ENCODE data around the gene WDR46. TPM values are rescaled to one million over a fixed set of nuclear protein-coding genes. Genes with fewer than 3 reads are reported as not detected.
A peak's percentile ranks its signal among the peaks of the same experiment; 100 is the strongest.

The WDR46 gene
- total RNA-seq, 4 donors from 2014 or later, result 30.5 to 42.6 (median 35.7) TPM

DNA sequence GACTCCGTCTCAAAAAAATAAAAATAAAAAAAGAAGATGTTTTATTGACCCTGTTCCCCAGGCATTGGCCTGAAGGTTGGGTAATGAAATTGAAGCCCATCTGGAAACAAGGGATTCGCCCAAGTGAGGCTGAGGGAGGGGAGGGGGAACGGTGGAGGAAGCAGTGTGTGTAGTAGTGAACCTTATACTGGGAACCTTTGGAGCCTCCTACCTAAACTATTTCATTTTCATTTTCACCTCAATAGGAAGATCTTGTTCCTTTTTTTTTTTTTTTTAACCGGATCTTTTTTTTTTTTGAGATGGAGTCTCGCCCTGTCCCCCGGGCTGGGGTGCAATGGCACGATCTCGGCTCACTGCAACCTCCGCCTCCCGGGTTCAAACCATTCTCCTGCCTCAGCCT, 41.7 kb upstream of the WDR46 start:
- Histone ChIP-seq H3K9me3 (no peaks in the 10 kb centered on the region), H3K27me3 (no peaks in the 10 kb centered on the region), H3K27ac (replicated peaks in 1 of 4) (no peak overlapping the region), H3K4me3 (no peak overlapping the region), H3K4me1 (no peaks in the 10 kb centered on the region), H3K36me3 (no peaks in the 10 kb centered on the region)
- intact Hi-C loops (cut with DNase I), result no loop called here
- 82% methylated on average over 10 of the region's 10 CpGs for WGBS
- DNase-seq (ENCODE audit: extremely low spot score), result no peak
- TF ChIP-seq, protein P1, sequence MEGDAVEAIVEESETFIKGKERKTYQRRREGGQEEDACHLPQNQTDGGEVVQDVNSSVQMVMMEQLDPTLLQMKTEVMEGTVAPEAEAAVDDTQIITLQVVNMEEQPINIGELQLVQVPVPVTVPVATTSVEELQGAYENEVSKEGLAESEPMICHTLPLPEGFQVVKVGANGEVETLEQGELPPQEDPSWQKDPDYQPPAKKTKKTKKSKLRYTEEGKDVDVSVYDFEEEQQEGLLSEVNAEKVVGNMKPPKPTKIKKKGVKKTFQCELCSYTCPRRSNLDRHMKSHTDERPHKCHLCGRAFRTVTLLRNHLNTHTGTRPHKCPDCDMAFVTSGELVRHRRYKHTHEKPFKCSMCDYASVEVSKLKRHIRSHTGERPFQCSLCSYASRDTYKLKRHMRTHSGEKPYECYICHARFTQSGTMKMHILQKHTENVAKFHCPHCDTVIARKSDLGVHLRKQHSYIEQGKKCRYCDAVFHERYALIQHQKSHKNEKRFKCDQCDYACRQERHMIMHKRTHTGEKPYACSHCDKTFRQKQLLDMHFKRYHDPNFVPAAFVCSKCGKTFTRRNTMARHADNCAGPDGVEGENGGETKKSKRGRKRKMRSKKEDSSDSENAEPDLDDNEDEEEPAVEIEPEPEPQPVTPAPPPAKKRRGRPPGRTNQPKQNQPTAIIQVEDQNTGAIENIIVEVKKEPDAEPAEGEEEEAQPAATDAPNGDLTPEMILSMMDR (IDR thresholded peaks at IDR 0.05), result no peak
- TF ChIP-seq EP300 (IDR thresholded peaks at IDR 0.05), result no peak
- no peak for TF ChIP-seq POLR2A (IDR thresholded peaks at IDR 0.05; ENCODE audit: low read depth)
- TF ChIP-seq POLR2AphosphoS5 (IDR thresholded peaks at IDR 0.05), result no peak

DNA sequence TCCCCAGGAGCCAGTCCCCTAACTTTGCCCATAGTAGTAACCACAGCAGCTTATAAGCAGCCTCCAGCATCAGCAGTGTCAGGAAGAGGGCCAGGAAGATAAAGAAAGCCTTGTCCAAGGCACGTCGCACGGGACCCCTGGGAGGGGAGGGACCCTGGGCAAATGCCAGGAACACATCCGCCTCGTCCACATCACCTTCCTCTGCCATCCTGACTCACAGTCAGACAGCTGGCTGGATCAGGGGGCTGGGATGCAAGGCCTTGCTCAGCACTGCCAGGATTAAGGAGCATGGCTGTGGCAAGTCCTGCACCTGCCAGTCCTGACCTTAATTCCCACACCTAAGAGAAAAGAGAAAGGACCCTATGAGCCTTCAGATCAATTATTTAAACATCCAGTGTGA, 40.0 kb upstream of the WDR46 start:
- intact Hi-C loops (cut with DNase I), result no loop called here

DNA sequence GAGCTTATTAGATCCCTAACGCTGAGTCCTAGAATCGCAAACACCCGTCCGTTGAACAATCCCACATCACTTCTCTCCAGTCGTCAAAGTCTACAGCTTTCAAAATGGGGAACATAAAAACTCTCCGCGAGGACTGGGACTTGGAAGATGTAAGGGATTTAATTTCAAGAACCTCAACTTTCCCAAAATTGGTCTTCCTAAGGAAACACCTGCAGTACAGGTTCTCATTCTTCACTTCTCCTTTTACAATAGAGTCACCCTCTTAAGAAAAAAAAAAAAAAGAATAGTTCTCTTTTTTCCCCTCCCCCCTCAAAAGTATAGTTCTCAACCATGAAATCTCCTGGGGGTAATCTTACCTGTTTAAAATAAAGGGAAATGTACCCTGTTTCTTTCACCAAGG, 35.1 kb upstream of the WDR46 start:
- no peak for DNase-seq (ENCODE audit: extremely low spot score)
- Histone ChIP-seq H3K4me1 (peaks cover 32 to 43% (median 40%) of the 10 kb centered on the region in 4 donors), H3K27me3 (no peaks in the 10 kb centered on the region), H3K4me3 (peak overlapping the region; percentile 67 to 91 (median 78)), H3K36me3 (peaks cover 21 to 25% (median 23%) of the 10 kb centered on the region in 4 donors), H3K27ac (replicated peaks in 1 of 4) (peak overlapping the region; percentile 81 to 91 (median 88)), H3K9me3 (no peaks in the 10 kb centered on the region)
- intact Hi-C loops (cut with DNase I), result no loop called here
- WGBS, result 25% methylated on average over 7 of the region's 7 CpGs
- TF ChIP-seq POLR2AphosphoS5 (IDR thresholded peaks at IDR 0.05) (no peak), POLR2A (IDR thresholded peaks at IDR 0.05; ENCODE audit: low read depth) (no peak), EP300 (IDR thresholded peaks at IDR 0.05) (no peak)
- TF ChIP-seq, protein P1 (IDR thresholded peaks at IDR 0.05), result no peak

More for the DNA sequence above, 40.0 kb upstream of the WDR46 start:
- Histone ChIP-seq H3K4me3 (no peak overlapping the region), H3K4me1 (peaks cover under 1 to 3% (median under 1%) of the 10 kb centered on the region in 4 donors), H3K36me3 (no peaks in the 10 kb centered on the region), H3K9me3 (no peaks in the 10 kb centered on the region), H3K27ac (replicated peaks in 1 of 4) (no peak overlapping the region), H3K27me3 (no peaks in the 10 kb centered on the region)
- TF ChIP-seq, protein P1 (IDR thresholded peaks at IDR 0.05), result no peak
- TF ChIP-seq EP300 (IDR thresholded peaks at IDR 0.05), result no peak
- no peak for DNase-seq (ENCODE audit: extremely low spot score)
- 55% methylated on average over 5 of the region's 5 CpGs for WGBS

DNA sequence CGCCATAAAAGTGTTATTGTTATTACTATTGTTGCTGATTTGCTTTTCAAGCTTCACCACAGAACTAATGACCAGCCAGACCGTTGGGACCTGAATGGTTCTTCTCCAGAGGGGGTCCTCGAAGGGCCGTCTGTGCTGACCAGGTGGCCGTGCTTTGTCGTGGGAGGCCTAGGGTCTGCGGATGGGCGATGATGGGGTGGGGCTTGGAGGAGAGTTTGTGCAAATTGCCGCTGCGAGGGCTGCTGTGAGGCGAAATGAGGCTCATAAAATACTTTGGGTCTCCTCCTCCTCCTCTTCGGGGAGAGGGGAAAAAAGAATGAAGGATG, 34.5 kb upstream of the WDR46 start:
- Histone ChIP-seq H3K36me3 (peaks cover 27 to 31% (median 28%) of the 10 kb centered on the region in 4 donors), H3K27me3 (no peaks in the 10 kb centered on the region), H3K4me3 (peak overlapping the region; percentile 67 to 91 (median 78)), H3K27ac (replicated peaks in 1 of 4) (peak overlapping the region; percentile 81 to 91 (median 88)), H3K9me3 (no peaks in the 10 kb centered on the region), H3K4me1 (peaks cover 34 to 49% (median 45%) of the 10 kb centered on the region in 4 donors)
- DNase-seq (ENCODE audit: extremely low spot score), result no peak
- intact Hi-C loops (cut with DNase I), result no loop called here
- 1% methylated on average over 12 of the region's 12 CpGs for WGBS
- TF ChIP-seq POLR2AphosphoS5 (IDR thresholded peaks at IDR 0.05) (no peak), EP300 (IDR thresholded peaks at IDR 0.05) (no peak)
- TF ChIP-seq, protein P1 (IDR thresholded peaks at IDR 0.05), result no peak

DNA sequence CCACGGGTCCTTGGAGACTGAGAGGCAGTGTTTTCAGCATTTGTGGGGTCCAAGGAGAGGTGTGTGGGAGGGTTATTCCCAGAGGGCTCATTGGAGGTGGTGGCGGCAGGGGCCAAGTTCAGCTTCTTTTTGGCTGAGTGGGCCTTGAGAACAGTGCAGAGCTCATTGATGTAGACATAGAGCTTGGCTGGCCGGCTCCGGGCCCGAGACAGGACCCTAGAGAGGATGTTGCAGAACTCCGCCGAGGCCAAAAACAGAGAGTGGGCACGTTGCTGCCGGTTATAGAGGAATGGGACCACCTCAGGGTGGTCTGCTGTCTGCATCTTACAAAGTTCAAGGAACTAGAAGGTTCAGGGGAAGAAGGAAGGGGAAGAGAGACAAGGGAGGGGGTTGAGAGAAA, 32.2 kb upstream of the WDR46 start:
- Histone ChIP-seq H3K27ac (replicated peaks in 1 of 4) (peak overlapping the region in 3 of 4 donors; percentile 86 to 91 (median 89)), H3K9me3 (no peaks in the 10 kb centered on the region), H3K4me1 (peaks cover 43 to 66% (median 61%) of the 10 kb centered on the region in 4 donors), H3K36me3 (peaks cover 27 to 36% (median 30%) of the 10 kb centered on the region in 4 donors), H3K27me3 (no peaks in the 10 kb centered on the region), H3K4me3 (peak overlapping the region in 2 of 4 donors; percentile 67 to 75)
- intact Hi-C loops (cut with DNase I), result no loop called here
- no peak for TF ChIP-seq EP300 (IDR thresholded peaks at IDR 0.05)
- no peak for TF ChIP-seq POLR2AphosphoS5 (IDR thresholded peaks at IDR 0.05)
- TF ChIP-seq, protein P1 (IDR thresholded peaks at IDR 0.05), result no peak
- TF ChIP-seq POLR2A (IDR thresholded peaks at IDR 0.05; ENCODE audit: low read depth), result no peak
- DNase-seq (ENCODE audit: extremely low spot score), result no peak
- WGBS, result 80% methylated on average over 6 of the region's 9 CpGs
